M059J (cell line): ENCODE data around the gene FCGBP. TPM values are rescaled to one million over a fixed set of nuclear protein-coding genes. Genes with fewer than 3 reads are reported as not detected.
A peak's percentile ranks its signal among the peaks of the same experiment; 100 is the strongest.
"Not testable (repeated sequence)": the region's sequence is repeated elsewhere in the genome, so short reads cannot be mapped to it uniquely, and the experiment has no call there.

Source experiments
- DNase-seq: peaks from one replicate; pipeline ENCODE4 v3.0.0-alpha.2; 2012; ENCODE audit warnings: low read depth
- total RNA-seq: library from RNA; depleted of rRNA; stranded (reverse); fragments of >200 nt; shearing (Covaris generic); gene quantifications from 2 replicates; pipeline ENCODE4 v1.2.3, GENCODE V29; 2014; rRNA removed

FCGBP gene
- total RNA-seq, result 0.15 and 0.47 TPM in 2 replicates

- no peak for DNase-seq
Observed at GRCh38 chr19:39934584-39935363, at the start of gene FCGBP. TSS of gene FCGBP (minus strand) at chr19:39934634.

GRCh38 chr19:39983695-39984300 is 49.4 kb upstream of the FCGBP start:
- no peak for DNase-seq

- no peak for DNase-seq
Observed at GRCh38 chr19:39982883-39983282, 48.4 kb upstream of the FCGBP start.

- DNase-seq, result no peak
Observed at GRCh38 chr19:39974377-39975155, 40.1 kb upstream of the FCGBP start.

GRCh38 chr19:39971380-39972035 is 37.1 kb upstream of the FCGBP start:
- DNase-seq, result peak; percentile 5

GRCh38 chr19:39970675-39971379 is 36.4 kb upstream of the FCGBP start, which contains the start of gene PSMC4:
TSS of gene PSMC4 (plus strand) at chr19:39971165. CDS start at chr19:39971203, 38 bp downstream.
- DNase-seq, result peak; percentile 99

- no peak for DNase-seq
Observed at GRCh38 chr19:39970425-39970674, 35.9 kb upstream of the FCGBP start.

- DNase-seq, result no peak
Observed at GRCh38 chr19:39969681-39970424, 35.4 kb upstream of the FCGBP start.

- no peak for DNase-seq
Observed at GRCh38 chr19:39969266-39969665, 34.8 kb upstream of the FCGBP start.

- DNase-seq, result no peak
Observed at GRCh38 chr19:39968789-39969188, 34.4 kb upstream of the FCGBP start.

GRCh38 chr19:39967561-39967960 is 33.1 kb upstream of the FCGBP start:
- DNase-seq, result no peak

GRCh38 chr19:39966617-39967016 is 32.2 kb upstream of the FCGBP start:
- no peak for DNase-seq

- no peak for DNase-seq
Observed at GRCh38 chr19:39963898-39964297, 29.5 kb upstream of the FCGBP start.

GRCh38 chr19:39959407-39959806 is 25.0 kb upstream of the FCGBP start:
- not testable (repeated sequence) for DNase-seq

GRCh38 chr19:39958942-39959341 is 24.5 kb upstream of the FCGBP start:
- DNase-seq, result not testable (repeated sequence)

GRCh38 chr19:39957886-39958285 is 23.5 kb upstream of the FCGBP start:
- DNase-seq, result not testable (repeated sequence)

GRCh38 chr19:39953915-39954314 is 19.5 kb upstream of the FCGBP start:
- no peak for DNase-seq

- DNase-seq, result peak; percentile 27
Observed at GRCh38 chr19:39951686-39952085, 17.3 kb upstream of the FCGBP start.

GRCh38 chr19:39951065-39951650 is 16.7 kb upstream of the FCGBP start:
- DNase-seq, result no peak

GRCh38 chr19:39949026-39949747 is 14.8 kb upstream of the FCGBP start:
- DNase-seq, result no peak
